GM11168 (cell line): Measurements from ENCODE around the gene EPB41L2.

Experiments used
- in situ Hi-C: fragments of 300-500 bp; cut with MboI; formaldehyde crosslinking; loops from one replicate; pipeline ENCODE4 v1.12.0; 2022; ENCODE audit warnings: low sequenced_read_pairs; ENCODE audit not compliant: unreplicated experiment

EPB41L2 gene

DNA sequence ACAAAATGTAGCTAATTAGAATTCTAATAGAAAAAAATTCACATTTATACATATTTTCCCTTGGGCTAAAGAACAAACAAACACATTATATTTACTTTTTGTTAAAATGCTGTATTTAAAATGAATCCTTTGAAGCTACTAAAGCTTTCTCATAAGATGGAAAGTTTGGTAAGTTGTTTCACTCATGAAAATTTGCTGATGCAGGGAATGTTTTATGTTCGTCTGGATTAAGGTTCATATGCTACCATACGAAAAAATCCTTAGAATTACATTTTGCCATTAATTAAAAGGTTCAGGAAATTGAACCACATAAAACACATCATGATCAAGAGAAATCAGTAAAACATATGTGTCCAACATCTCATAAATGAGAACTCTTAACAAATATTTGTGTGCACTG is 173.6 kb downstream of the EPB41L2 start:
- in situ Hi-C loops, result loop anchor here (25.0 kb wide), 1 partner anchor 648 kb away; no protein-coding TSS in a partner anchor

DNA sequence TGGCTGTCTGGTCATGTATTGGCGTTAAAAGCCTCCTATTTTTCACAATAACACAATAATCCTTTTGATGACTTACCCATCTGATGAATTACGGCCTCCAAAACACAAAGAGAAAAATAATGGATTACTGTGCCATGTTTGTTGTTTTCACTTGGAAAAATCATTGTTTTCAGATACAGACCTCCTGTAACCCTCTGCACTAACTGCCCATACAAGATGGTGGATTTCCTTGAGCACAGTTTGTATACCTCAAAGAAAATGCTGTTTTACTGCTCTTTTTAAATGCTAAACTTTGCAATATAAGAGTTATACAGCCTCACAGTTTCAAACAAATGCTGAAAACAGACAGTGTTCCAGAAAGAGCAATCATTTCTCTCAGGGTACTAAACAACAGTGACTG is 174.8 kb downstream of the EPB41L2 start:
- in situ Hi-C loops, result loop anchor here (25.0 kb wide), 1 partner anchor 649 kb away; no protein-coding TSS in a partner anchor

DNA sequence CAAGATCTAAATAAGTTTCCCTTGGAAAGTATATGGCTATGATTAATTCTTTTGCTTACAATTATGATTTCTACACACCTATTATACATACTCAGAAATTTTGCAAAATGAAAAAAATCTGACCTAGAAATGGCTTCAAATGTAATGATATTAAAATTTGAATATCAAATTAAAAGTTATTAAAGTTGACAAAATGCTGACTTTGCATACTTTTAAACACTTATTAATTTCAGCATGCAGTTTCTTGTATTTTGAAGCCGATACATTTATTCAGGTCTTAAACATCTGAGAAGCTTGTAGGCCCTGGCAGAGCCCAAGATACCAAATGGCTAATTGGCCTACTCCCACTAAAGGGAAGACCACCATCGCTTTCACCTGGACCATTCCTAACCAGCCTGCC is 176.1 kb downstream of the EPB41L2 start:
- in situ Hi-C loops, result loop anchor here (25.0 kb wide), 1 partner anchor 650 kb away; no protein-coding TSS in a partner anchor

GRCh38 chr6:130885392-130886192 is 177.5 kb downstream of the EPB41L2 start:
- in situ Hi-C loops, result loop anchor here (25.0 kb wide), 1 partner anchor 652 kb away; no protein-coding TSS in a partner anchor

DNA sequence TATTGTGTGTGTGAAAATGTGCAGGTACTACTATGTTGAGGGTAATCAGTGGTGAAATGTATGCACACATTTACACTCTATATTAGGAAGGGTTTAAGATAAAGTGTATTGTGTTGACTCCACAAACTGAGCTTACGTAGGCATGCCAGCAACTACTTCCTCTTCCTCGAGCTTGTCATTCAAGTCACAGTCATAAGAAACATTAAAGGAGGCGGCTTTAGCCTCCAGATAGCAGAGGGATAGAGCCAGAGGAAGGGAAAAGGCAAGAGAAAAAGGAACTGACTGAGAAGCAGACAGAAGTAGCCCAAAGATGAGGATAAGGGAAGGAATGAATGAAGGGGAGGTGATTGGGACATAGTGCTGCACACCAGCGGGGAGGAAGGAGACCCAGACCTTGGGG is 180.7 kb downstream of the EPB41L2 start:
- in situ Hi-C loops, result loop anchor here (5.0 to 25.0 kb wide), 2 partner anchors 235 to 655 kb away; no protein-coding TSS in a partner anchor

DNA sequence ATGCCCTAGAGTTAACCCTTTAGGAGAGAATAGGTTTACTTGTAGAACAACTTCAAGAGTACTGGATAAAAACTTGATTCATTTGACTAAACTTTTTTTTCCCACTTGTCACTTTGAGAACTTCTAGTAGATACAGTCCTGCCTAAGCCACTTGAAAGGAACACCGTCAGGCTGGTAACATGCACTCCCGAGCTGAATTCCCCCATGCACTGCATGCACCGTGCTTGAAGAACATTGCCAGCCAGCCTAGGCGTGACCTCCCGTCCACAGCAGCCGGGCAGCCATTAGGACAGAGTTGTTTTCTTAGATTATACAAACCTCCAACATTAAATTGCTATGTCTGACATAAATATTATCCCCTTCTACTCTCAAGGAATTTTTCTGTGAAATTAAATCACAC is 183.2 kb downstream of the EPB41L2 start:
- in situ Hi-C loops, result loop anchor here (5.0 to 25.0 kb wide), 2 partner anchors 237 to 657 kb away; no protein-coding TSS in a partner anchor

- in situ Hi-C loops, result no loop called here
These were observed 189.3 kb downstream of the EPB41L2 start for GRCh38 chr6:130873746-130874145.

DNA sequence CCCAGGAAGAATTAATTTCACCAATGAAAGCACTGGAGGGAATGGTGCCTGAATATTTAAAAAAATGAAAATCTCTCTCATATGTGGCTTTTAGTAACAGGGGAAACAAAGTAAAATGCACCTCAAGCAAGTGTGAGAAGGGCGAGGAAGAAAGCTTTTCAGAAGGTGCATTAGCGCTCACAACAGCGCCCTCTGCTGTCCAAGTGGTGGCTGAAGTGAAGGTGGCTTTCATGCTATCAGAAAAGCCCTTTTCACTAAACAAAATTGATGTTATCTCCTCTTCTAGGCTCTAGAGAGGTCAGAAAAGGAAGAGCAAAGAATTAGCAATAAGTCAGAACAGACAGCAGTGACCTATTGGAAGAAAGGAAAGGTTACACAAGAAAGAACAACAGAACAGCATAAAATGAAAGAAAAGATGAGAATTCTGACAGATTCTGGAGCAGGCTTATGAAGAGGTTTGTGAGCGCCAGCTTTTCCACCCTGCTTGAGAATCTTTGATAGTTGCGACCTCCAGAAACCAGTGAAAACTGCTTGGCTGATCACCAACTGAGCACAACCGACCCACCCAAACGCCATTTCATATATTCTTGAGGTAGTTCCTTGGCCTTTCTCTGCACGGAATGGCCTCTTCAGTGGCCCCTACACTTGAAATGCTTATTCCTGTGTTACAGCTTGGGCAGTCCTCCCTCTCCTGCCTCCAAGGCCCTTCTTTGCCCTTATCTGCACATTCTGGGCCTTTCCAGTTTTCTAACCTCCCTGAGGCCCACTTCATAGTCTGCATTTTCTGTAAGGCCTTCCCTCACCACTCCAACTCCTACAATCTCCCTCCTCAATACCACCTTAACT is 190.6 kb downstream of the EPB41L2 start:
- in situ Hi-C loops, result no loop called here

DNA sequence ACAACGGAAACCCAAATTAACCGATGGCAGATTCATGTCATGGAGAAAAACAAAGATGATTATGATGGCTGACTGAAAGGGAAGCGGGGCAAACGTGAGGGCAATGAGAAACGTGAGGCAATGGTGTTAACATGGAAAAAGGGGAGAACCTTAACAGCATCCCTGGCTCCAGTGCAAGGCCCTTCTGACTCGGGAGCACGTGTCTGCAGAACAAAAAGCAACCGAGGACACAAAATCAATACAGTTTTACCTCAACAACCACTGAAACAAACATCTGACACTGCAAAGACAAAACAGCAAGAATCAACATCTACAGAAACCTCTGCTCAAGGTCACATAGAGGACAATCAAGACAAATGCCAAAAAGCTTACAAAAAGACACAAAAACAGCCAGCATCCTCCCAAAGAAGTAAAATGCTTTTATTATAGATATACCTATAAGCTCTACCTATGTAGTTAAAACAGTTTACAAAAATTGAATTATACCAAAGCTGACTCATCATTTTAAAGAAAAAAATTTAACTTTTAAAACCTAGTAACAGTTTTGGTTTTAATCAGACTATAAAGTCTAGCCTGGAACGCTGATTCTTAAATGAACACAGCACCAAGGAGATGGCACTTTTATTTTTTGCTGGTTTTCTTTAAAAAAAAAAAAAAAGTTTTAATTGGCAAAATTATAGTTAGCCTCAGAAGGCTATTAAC is 192.7 kb downstream of the EPB41L2 start:
- in situ Hi-C loops, result no loop called here

DNA sequence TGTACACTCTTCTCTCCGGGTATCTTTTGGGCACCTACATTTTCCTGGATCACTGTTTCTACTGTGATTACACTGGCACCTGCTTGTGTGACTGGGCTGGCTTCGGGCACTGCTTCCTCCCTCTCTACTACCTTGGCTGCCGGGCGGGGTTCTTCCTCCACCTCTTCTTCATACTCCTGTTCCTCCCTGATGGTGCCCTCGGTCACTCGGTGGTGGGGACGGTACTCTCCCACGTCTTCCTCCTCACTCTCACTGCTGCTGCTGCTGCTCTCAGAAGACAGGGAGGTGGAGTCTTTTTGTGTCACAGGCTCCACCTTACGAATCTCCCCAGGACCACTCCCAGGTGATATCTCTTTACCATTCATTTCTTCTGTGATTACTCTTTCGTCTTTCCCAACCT is 193.4 kb downstream of the EPB41L2 start:
- in situ Hi-C loops, result no loop called here

- in situ Hi-C loops, result no loop called here
These were observed 197.3 kb downstream of the EPB41L2 start for GRCh38 chr6:130865793-130866192.

DNA sequence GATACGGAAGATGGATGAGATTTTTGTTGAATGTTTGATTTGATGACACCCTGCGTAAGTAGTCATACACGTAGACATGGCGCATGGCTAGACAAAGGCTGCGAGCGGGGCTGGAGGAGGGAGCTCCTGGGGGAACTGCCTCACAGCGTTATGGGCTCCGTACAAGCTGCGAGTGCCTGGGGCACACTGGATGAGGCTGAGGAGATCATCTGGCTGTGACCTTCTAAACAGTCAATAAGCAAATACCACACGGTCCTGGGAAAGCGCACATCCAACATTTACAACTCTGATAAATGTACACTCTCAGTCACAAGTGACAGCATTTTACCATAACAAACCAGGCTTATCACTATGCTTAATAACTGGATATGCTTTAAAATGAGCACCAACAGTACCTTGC is 198.7 kb downstream of the EPB41L2 start:
- in situ Hi-C loops, result no loop called here

DNA sequence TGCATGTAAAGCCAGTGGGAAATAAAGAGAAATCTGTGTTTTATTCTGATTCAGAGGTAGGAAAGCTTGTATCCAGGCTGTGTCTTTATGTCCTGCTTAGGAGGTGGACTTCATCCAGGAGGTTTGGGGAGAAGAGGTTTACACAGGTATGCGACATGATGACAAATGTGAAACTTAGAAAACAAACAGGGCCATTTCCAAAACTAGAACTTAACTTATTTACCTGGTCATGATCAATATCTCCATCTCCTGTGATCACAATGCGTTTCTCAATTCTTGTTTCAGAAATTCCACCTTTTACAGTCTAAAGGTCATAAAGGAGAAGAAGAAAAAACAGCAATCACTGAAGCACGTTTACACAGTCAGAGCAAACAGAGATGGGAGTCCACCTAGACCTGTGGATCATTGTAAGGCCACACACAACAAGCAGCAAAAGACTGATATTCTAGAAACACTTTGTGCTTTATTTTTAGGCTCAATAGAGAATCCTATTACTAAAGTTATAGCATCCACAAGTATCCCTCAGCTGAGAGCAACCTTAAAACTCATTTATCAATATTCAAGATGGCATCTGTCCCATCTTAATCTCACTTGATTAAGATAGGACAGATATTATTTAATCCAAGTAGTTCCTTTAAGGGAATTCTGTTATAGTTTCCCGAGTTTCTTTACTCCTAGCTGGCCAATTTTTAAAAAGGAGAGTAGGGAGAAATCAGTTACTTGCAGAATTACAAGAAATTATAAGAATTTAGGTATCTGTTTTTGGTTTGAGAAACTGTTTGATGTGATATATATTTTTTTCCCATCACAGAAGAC is 199.4 kb downstream of the EPB41L2 start:
- in situ Hi-C loops, result no loop called here

DNA sequence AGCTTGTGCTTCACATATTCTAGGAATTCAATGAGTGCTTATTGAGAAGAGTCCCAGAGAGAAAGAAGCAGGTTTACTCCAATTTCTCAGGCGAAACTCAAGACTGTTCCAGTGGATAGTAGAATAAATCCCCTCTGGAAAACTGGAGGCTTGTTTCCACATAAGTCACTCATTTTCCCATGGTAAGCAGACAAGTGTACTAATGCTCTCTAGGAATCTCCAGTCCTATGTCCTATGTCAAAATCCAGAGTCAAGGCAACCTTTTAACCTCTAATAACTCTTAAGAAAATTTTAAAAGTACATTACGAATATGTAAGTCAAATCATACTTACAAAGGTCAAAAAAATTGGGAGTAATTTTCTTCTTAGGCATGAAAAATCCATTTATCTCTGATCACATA is 200.7 kb downstream of the EPB41L2 start:
- in situ Hi-C loops, result no loop called here

- in situ Hi-C loops, result no loop called here
These were observed 203.7 kb downstream of the EPB41L2 start for GRCh38 chr6:130859161-130859867.

DNA sequence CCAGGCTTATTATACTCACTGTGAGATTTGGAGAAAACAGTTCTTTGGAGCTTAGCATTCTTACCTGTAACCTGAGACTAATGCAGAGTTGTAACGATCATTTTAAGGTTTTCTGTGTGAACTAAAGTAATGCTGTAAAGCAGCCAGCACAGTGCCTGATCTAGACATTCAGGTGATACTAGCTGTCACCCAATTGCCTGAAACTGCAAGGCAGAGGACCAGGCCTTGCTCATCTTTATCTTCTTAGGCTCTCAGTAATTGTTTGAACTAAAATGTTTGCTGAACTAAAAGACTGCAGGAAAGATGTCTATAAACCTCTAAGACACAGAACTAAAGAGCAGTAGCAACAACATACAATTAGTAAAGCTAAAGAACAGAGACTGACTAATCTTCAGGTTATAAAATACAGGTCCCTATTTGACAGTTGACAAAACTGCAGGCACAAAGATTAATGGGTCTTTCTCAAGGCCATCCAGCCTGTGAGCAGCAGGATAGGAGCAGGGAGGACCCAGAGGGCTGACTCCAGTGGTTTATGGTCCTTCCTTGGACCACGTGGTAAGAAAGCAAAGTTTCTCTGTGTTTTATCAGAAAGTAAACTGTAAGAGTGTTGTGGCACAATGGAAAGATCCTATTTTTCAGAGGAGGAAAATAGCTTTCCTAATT is 204.4 kb downstream of the EPB41L2 start:
- in situ Hi-C loops, result no loop called here

DNA sequence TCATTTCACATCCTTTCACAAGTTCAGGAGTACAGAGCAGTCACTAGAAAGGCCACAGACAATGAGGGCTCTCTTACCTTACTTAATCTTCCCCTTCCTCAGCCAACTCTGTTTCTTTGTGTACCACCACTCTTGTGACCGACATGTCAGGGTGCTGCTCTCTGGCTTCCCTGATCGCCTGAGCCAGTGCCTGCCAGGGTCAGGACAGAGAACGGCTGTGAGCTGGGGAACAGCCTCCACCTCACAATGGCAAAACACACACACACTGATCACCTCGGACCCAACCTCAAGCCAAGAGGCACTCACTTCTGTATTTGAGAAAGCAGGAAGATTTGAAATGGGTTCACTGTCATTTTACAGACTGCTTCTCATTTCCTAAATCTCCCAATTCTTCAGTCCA is 205.0 kb downstream of the EPB41L2 start:
- in situ Hi-C loops, result no loop called here

DNA sequence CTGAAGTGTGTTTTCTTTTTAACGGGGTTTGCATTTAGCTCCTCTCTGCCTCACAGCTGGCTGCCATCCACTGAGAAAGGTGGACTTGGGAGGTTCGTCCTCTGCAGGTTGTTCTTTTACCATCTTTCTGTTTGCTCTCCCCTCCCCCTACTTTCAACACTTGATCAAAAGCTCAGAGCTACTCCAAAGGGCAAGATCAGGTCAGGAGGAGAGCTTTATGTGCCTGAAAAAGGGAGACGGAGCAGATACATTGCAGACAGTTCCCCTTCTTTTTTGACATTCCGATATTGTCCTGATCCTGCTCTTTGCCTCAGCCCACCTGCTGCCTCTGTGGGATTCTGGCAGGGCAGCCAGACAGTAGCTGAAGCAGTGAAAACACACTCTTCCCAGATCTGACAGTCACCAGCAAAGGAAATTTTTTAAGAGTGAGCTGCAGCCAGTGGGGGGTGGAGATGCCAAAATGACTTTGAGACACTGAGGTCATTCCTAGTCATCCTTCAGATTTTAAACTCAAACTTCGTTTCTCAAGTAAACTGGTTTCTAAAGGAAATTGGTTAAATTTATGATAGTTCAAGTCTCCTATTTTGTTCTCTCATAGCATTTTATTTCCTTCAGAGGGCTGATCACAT is 209.4 kb downstream of the EPB41L2 start:
- in situ Hi-C loops, result no loop called here
